GM12878 (cell line): ENCODE data around the gene DENND10. TPM values are rescaled to one million over a fixed set of nuclear protein-coding genes. Genes with fewer than 3 reads are reported as not detected.

Source experiments
- ATF2 ChIP-seq: IDR thresholded peaks from 2 replicates; pipeline ENCODE4 v1.6.1; 2012; ENCODE audit warnings: low read length, inconsistent platforms
- GABPA ChIP-seq: IDR thresholded peaks from 2 replicates; pipeline ENCODE4 v1.6.1; 2014; ENCODE audit warnings: antibody characterized with exemption, low read depth, mild to moderate bottlenecking, inconsistent platforms
- GATAD2B ChIP-seq: fragments of 450-650 bp; conservative IDR thresholded peaks from 2 replicates; pipeline ENCODE4 v1.6.1; 2017; ENCODE audit warnings: low read depth, mild to moderate bottlenecking, moderate library complexity
- HDGF ChIP-seq: fragments of 450-650 bp; IDR thresholded peaks from 2 replicates; pipeline ENCODE4 v1.6.1; 2016; ENCODE audit warnings: antibody characterized with exemption
- JUNB ChIP-seq: IDR thresholded peaks from 2 replicates; pipeline ENCODE4 v1.6.1; 2016; ENCODE audit warnings: antibody characterized with exemption, mild to moderate bottlenecking
- KAT2A ChIP-seq: conservative IDR thresholded peaks from 2 replicates; pipeline ENCODE4 v1.6.1; 2011; ENCODE audit warnings: low read depth, low read length; ENCODE audit not compliant: control insufficient read depth
- MEF2B ChIP-seq: fragments of 450-650 bp; IDR thresholded peaks from 2 replicates; pipeline ENCODE4 v1.6.1; 2018; ENCODE audit warnings: mild to moderate bottlenecking, moderate library complexity; ENCODE audit not compliant: partially characterized antibody, poor library complexity, severe bottlenecking
- MLLT1 ChIP-seq: fragments of 450-650 bp; IDR thresholded peaks from 2 replicates; pipeline ENCODE4 v1.6.1; 2016; ENCODE audit warnings: mild to moderate bottlenecking
- NFIC ChIP-seq: IDR thresholded peaks from 2 replicates; pipeline ENCODE4 v1.6.1; 2012; ENCODE audit warnings: low read depth, mild to moderate bottlenecking, inconsistent platforms, low read length, moderate library complexity
- NKRF ChIP-seq: fragments of 450-650 bp; conservative IDR thresholded peaks from 2 replicates; pipeline ENCODE4 v1.6.1; 2017; ENCODE audit warnings: mild to moderate bottlenecking, moderate library complexity
- RAD21 ChIP-seq: IDR thresholded peaks from 2 replicates; pipeline ENCODE4 v1.6.1; 2011; ENCODE audit warnings: mild to moderate bottlenecking, low read depth, low read length, moderate library complexity; ENCODE audit not compliant: insufficient read depth
- SMARCA5 ChIP-seq: fragments of 450-650 bp; IDR thresholded peaks from 2 replicates; pipeline ENCODE4 v1.6.1; 2017; ENCODE audit warnings: mild to moderate bottlenecking
- SRF ChIP-seq, 2 experiments: IDR thresholded peaks; 2 replicates each; pipeline ENCODE4 v1.6.1; 2011; ENCODE audit warnings: low read depth in 2 of 2, low read length in 2 of 2, mild to moderate bottlenecking in 1 of 2, moderate library complexity in 1 of 2
- SUZ12 ChIP-seq: fragments of 200-600 bp; sonication (generic); IDR thresholded peaks from one replicate; pipeline ENCODE4 v1.6.1; 2018; ENCODE audit warnings: antibody characterized with exemption, mild to moderate bottlenecking; ENCODE audit not compliant: unreplicated experiment
- USF2 ChIP-seq: IDR thresholded peaks from 2 replicates; pipeline ENCODE4 v1.6.1; 2011; ENCODE audit warnings: low read depth, low read length, improper control_type of control experiment, borderline replicate concordance
- polyA plus RNA-seq, 11 experiments: library from polyadenylated mRNA; depleted of rRNA in 4 of 11; unstranded in 6 of 11; stranded (reverse) in 5 of 11; fragments of >200 nt; fragmentation: Nextera tagmentation in 4 of 11; fragmentation: Illumina TruSeq in 1 of 11; extraction: Ambion mirVana in 4 of 11; extraction: Trizol in 1 of 11; gene quantifications; 1 replicate in 1 of 11; 2 replicates in 10 of 11; pipeline versions ENCODE4 v1.2.1 to v1.2.3, GENCODE V29; 2011 to 2016; ENCODE audit warnings: inconsistent platforms in 2 of 11, missing spikeins in 2 of 11, low read depth in 1 of 11
- total RNA-seq, 4 experiments: library from RNA; depleted of rRNA in 3 of 4; stranded (reverse); fragments of >200 nt in 3 of 4; fragmentation: Illumina TruSeq in 1 of 4; extraction: Trizol in 1 of 4; gene quantifications; 2 replicates each; pipeline versions ENCODE4 v1.2.1 to v1.2.3, GENCODE V29; 2013 to 2021
- TF ChIP-seq, protein P1 (sequence below): fragments of 450-650 bp; IDR thresholded peaks from 2 replicates; pipeline ENCODE4 v1.6.1; 2017; ENCODE audit warnings: low read depth, mild to moderate bottlenecking, moderate library complexity
- TF ChIP-seq, protein P2 (sequence below), 3 experiments: IDR thresholded peaks in 2 of 3; conservative IDR thresholded peaks in 1 of 3; 2 replicates each; pipeline ENCODE4 v1.5.1; 2011; ENCODE audit warnings: low read depth in 3 of 3, low read length in 3 of 3, mild to moderate bottlenecking in 3 of 3, control low read depth in 2 of 3, moderate library complexity in 2 of 3, inconsistent platforms in 1 of 3, mixed read lengths in 1 of 3; ENCODE audit not compliant: control insufficient read depth in 2 of 3, insufficient read depth in 1 of 3; ENCODE audit errors: extremely low read depth in 1 of 3

The DENND10 gene
- total and polyA plus RNA-seq, 10 of the 15 experiments (the other 5 are each of a cell fraction or from before 2014, with no cell fraction given): 21.5 to 39.8 (median 26.2) TPM

- TF ChIP-seq GABPA (no peak), NKRF (no peak), SMARCA5 (no peak), MEF2B (no peak), USF2 (no peak), SUZ12 (no peak), RAD21 (no peak), KAT2A (no peak), GATAD2B (0 out of 2 replicates have a peak, but pooled peaks have one; percentile 28), JUNB (no peak), ATF2 (no peak), MLLT1 (peak; percentile 46), HDGF (no peak), SRF (IDR thresholded peaks at IDR 0.05; ENCODE audit: low read depth in 2 of 2, low read length in 2 of 2) (no peak), NFIC (no peak)
- TF ChIP-seq, protein P1, sequence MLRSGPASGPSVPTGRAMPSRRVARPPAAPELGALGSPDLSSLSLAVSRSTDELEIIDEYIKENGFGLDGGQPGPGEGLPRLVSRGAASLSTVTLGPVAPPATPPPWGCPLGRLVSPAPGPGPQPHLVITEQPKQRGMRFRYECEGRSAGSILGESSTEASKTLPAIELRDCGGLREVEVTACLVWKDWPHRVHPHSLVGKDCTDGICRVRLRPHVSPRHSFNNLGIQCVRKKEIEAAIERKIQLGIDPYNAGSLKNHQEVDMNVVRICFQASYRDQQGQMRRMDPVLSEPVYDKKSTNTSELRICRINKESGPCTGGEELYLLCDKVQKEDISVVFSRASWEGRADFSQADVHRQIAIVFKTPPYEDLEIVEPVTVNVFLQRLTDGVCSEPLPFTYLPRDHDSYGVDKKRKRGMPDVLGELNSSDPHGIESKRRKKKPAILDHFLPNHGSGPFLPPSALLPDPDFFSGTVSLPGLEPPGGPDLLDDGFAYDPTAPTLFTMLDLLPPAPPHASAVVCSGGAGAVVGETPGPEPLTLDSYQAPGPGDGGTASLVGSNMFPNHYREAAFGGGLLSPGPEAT: peak; percentile 30; the same call in 1 of the 2 replicates
- TF ChIP-seq, protein P2, sequence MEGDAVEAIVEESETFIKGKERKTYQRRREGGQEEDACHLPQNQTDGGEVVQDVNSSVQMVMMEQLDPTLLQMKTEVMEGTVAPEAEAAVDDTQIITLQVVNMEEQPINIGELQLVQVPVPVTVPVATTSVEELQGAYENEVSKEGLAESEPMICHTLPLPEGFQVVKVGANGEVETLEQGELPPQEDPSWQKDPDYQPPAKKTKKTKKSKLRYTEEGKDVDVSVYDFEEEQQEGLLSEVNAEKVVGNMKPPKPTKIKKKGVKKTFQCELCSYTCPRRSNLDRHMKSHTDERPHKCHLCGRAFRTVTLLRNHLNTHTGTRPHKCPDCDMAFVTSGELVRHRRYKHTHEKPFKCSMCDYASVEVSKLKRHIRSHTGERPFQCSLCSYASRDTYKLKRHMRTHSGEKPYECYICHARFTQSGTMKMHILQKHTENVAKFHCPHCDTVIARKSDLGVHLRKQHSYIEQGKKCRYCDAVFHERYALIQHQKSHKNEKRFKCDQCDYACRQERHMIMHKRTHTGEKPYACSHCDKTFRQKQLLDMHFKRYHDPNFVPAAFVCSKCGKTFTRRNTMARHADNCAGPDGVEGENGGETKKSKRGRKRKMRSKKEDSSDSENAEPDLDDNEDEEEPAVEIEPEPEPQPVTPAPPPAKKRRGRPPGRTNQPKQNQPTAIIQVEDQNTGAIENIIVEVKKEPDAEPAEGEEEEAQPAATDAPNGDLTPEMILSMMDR (IDR thresholded peaks at IDR 0.05 in 2 of 3, conservative IDR thresholded peaks at IDR 0.05 in 1 of 3; ENCODE audit: control insufficient read depth in 2 of 3, extremely low read depth in 1 of 3, insufficient read depth in 1 of 3, low read depth in 3 of 3, low read length in 3 of 3): no peak
Observed at GRCh38 chr10:119131512-119132240, 27.8 kb downstream of the DENND10 start (continued).
